HG02870 (cell line): Measurements from ENCODE around the gene LRRC40.
"Not testable (repeated sequence)": the region's sequence is repeated elsewhere in the genome, so short reads cannot be mapped to it uniquely, and the experiment has no call there.

Experiments used
- ATAC-seq: cut with Tn5 transposase; IDR thresholded peaks from one replicate; pipeline ENCODE4 v1.9.1; 2021; ENCODE audit warnings: mild to moderate bottlenecking, moderate library complexity; ENCODE audit not compliant: unreplicated experiment

LRRC40 gene

GRCh38 chr1:70204139-70204538, 1.2 kb downstream of the LRRC40 start:
- ATAC-seq, result no peak

DNA sequence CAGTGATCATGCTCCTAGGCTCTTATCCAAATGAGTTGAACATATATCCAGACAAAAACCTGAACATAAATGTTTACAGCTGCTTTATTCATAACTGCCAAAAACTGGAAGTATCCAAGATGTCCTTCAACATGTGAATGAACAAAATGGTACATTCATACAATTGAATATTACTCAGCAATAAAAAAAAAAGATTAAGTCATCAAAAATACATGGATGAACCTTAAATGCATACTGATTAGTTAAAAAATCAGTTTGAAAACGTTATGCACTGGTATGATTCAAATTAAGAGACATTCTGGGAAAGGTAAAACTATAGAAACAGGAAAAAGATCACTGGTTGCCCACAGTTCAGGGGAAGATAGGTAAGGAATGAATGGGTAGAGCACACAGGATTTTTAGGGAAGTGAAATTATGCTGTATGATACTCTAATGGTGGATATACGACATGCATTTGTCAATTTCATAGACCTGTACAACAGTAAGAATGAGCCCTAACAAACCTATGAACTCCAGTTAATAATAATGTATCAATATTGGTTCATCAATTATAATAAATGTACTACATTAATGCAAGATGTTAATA, 3.1 kb downstream of the LRRC40 start:
- no peak for ATAC-seq

- ATAC-seq, result no peak
Measured at GRCh38 chr1:70200065-70200464, 5.3 kb downstream of the LRRC40 start.

GRCh38 chr1:70196333-70196732, 9.0 kb downstream of the LRRC40 start:
- ATAC-seq, result no peak

DNA sequence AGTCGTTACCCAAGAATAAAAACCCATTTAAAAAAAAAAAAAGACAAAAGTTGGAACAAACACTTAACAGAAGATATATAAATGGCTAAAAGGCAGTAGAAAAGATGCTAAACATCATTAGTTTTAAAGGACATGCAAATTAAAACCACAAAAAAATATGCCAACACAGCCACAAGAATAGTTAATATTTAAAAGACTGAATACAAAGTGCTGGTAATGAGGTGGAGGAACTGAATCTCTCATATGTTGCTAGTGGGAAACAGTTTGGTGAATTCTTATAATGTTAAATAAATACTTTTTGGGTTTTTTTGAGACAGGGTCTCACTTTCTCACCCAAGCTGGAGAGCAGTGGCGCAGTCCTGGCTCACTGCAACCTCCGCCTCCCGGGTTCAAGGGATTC, 10.0 kb downstream of the LRRC40 start:
- ATAC-seq, result no peak

- no peak for ATAC-seq
Measured at GRCh38 chr1:70194601-70195000, 10.8 kb downstream of the LRRC40 start.

DNA sequence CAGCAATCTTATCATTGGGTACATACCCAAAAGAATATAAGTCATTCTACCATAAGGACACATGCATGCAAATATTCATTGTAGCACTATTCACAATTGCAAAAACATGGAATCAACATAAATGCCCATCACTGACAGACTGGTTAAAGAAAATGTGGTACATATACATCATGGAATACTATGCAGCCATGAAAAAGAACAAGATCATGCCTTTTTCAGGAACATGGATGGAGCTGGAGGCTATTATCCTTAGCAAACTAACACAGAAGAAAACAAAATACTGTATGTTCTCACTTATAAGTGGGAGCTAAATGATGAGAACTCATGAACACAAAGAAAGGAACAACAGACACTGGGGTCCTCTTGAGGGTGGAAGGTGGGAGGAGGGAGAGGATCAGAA, 12.9 kb downstream of the LRRC40 start:
- ATAC-seq, result not testable (repeated sequence)

- no peak for ATAC-seq
Measured at GRCh38 chr1:70190180-70190579, 15.2 kb downstream of the LRRC40 start.

- ATAC-seq, result no peak
Measured at GRCh38 chr1:70188522-70188921, 16.9 kb downstream of the LRRC40 start.

- not testable (repeated sequence) for ATAC-seq
Measured at GRCh38 chr1:70185181-70185580, 20.2 kb downstream of the LRRC40 start.

DNA sequence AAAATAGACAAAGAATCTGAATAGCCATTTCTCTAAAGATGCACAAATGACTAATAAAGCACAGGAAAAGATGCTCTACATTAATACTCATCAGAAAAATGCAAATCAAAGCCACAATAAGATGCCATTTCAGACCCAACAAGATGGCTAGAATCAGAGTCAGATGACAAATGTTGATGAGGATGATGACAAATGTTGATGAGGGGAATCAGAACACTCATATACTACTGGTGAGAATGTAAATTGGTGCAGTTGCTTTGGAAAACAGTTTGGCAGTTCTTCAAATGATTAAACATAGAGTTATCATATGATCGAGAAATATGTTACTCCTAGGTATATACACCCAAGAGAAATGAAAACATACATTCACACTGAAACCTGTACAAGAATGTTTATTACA, 33.9 kb downstream of the LRRC40 start:
- ATAC-seq, result no peak

DNA sequence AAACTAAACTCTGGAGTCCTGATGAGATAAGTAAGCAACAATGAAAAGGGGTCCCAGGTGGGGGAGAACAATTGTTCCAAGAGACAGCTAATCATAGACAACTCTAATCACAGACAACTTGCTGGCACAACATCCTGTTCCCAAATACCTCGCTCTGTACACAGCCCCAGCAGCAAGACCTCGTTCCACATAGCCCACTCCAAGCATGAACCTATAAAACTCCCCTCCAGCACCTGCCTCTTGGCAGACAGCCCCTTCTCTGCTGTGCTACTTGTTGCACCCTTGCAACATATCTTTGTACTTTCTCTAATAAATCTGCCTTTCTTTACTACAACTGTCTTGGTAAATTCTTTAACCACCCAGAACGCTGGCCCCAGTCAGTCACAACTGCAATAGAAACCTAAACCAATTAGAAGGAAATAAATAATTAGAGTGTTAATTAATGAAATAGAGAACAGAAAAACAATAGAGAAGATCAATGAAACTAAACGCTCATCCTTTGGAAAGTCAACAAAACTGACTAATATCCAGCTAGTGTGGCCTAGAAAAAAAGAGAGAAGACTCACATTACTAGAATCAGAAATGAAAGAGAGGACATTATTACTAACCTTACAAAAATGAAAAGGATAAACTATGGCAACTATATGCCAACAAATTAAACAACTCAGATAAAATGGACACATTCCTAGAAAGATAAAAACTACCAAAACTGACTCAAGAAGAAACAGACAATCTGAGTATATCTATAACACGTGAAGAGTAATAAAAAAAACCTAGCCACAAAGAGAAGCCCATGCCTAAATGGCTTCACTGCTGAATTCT, 36.1 kb downstream of the LRRC40 start:
- peak; percentile 60 for ATAC-seq

GRCh38 chr1:70168283-70168682, 37.1 kb downstream of the LRRC40 start:
- ATAC-seq, result no peak

DNA sequence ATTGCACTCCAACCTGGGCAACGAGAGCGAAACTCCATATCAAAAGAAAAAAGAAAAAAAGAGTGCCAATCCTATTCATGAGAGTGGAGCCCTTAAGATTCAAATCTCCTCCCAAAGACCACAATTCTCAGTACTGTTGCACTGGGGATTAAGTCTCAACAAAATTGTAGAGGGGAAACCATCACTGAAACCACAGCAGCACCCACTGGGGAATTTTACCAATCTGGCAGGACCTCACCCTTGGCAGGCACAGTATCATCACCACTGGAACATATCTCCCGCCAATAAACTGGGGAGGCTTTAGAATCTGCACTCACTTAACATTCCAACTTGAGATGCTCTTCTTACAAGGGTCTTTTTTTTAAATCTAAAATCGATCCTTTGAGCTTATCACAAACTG, 41.0 kb downstream of the LRRC40 start:
- no peak for ATAC-seq

- ATAC-seq, result no peak
Measured at GRCh38 chr1:70156529-70157120, 48.8 kb downstream of the LRRC40 start.

- ATAC-seq, result no peak
Measured at GRCh38 chr1:70153739-70154138, 51.6 kb downstream of the LRRC40 start.

DNA sequence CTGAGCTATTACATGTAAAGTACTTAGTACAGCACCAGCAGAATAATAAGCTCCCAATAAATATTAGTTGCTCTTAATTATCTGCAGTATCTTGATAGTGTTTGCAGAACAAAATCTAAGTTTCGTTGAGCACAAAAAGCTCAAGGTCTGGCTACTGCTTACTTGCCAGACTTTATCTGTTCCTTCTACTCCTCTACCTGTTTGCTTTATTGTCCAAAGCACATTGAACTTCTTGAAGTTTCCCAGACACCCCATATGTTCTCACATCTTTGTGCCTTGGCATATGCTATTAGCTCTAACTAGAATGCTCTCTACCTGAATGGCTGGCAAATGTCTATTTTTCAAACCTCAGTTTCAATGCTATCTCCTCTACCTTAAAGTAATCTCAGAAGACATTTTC, 54.9 kb downstream of the LRRC40 start:
- ATAC-seq, result no peak

GRCh38 chr1:70146488-70146887, 58.9 kb downstream of the LRRC40 start:
- no peak for ATAC-seq

DNA sequence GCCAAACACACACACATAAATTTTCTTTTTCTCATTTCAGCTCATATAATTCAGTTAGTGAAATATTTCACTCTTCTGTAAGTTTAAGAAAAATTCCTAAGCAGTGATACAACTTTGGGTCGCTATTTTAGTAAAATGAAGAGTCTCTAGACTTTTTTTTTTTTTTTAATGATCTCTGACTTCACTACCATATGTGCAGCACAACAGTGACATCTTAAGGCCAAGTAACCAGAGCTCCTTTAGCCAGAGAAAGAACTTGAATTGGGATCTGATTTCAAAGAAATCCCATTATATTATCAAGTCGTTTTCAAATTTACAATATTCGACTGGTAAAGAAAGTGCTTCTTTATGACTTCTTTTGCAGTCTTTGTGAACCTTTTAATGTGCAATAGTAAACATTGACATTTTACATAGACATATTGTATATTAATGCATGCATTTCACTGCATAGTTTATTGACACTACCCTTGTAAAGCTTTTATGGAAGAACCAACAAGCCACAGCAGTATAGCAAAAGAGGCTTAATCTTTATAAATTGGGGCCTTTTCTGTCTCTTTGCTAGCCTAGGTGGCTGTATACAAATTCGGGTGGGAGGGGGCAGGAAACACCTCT, 62.2 kb downstream of the LRRC40 start:
- no peak for ATAC-seq

DNA sequence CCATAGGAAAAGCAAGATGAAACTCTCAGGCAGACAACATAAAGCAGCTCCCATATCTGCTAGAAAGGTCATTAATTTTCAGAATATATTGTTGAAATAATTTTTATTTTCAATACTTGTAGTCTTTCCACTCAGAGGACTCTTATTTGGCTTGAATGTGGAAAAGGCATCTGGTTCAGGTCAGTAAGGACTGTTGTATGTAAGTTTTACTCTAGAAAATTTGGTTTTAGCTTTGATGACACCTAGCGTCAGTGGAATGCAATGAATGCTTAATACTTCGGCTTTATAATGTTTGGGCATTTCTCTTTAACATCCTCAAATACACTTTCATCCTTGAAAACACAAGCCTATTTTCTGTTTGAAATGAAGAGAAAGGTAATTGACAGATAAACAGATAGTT, 63.3 kb downstream of the LRRC40 start:
- no peak for ATAC-seq

DNA sequence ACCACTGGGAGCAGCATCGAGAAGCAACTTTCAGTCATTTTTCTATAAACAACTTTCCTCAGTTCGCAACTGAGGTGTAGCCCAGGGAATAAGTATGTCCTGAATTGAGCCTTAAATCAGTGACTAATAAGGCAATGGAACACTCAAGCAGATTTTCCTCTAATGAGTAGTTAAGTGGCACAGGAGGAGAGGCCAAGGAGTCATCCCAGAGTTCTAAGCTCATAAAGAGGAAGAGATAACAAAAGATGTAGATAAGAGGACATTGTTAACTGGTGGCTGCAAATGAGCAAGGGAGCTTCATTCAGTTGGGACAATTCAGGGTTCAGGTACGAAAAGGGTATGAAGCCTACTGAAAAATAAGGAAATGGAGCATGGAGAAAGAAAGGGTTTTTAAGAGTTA, 64.5 kb downstream of the LRRC40 start:
- no peak for ATAC-seq

DNA sequence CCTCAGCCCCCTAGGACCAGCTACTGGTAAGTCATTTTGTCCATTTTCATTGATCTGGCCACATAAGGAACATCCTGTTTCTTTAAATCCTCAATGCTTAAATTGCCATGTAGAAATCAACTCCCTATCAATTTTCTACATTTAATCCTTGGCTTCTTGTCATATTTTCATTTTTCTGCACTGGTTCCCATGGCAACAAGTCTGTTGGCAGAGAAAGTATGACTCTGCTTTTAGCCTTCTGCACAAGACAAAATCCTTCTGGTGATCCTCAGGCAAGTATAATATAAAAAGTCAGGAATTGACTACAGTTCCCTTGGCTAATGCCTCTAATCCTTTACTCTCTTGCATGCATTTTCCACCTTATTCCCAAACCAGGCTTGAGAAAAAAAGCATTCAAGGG, 65.0 kb downstream of the LRRC40 start:
- ATAC-seq, result no peak
